GM18517 (cell line): Measurements from ENCODE around the gene PDZRN4.
"Not testable (repeated sequence)": the region's sequence is repeated elsewhere in the genome, so short reads cannot be mapped to it uniquely, and the experiment has no call there.

Source experiments
- ATAC-seq: cut with Tn5 transposase; IDR thresholded peaks from one replicate; pipeline ENCODE4 v1.9.1; 2021; ENCODE audit warnings: mild to moderate bottlenecking, moderate library complexity; ENCODE audit not compliant: unreplicated experiment

The PDZRN4 gene

GRCh38 chr12:41188058-41188840, at the start of gene PDZRN4:
PDZRN4 (plus strand) TSS chr12:41188320.
- no peak for ATAC-seq

GRCh38 chr12:41140117-41140516, 48.0 kb upstream of the PDZRN4 start:
- no peak for ATAC-seq

GRCh38 chr12:41141104-41141503, 47.0 kb upstream of the PDZRN4 start:
- no peak for ATAC-seq

- ATAC-seq = no peak
These were observed 45.7 kb upstream of the PDZRN4 start for GRCh38 chr12:41142376-41142775.

- no peak for ATAC-seq
These were observed 36.3 kb upstream of the PDZRN4 start for GRCh38 chr12:41151793-41152192.

- no peak for ATAC-seq
These were observed 25.7 kb upstream of the PDZRN4 start for GRCh38 chr12:41162461-41162860.

GRCh38 chr12:41167701-41168100, 20.4 kb upstream of the PDZRN4 start:
- no peak for ATAC-seq

GRCh38 chr12:41174602-41175001, 13.5 kb upstream of the PDZRN4 start:
- ATAC-seq = no peak

- ATAC-seq = not testable (repeated sequence)
These were observed 8.6 kb upstream of the PDZRN4 start for GRCh38 chr12:41179507-41179906.

- no peak for ATAC-seq
These were observed 3.3 kb upstream of the PDZRN4 start for GRCh38 chr12:41184864-41185263.

- ATAC-seq = no peak
These were observed 2.1 kb upstream of the PDZRN4 start for GRCh38 chr12:41186026-41186425.

- ATAC-seq = no peak
These were observed 798 bp downstream of the PDZRN4 start for GRCh38 chr12:41188841-41189394.

- no peak for ATAC-seq
These were observed 1.5 kb downstream of the PDZRN4 start for GRCh38 chr12:41189395-41190251.

- ATAC-seq = no peak
These were observed 2.2 kb downstream of the PDZRN4 start for GRCh38 chr12:41190338-41190737.

GRCh38 chr12:41191549-41191948, 3.4 kb downstream of the PDZRN4 start:
- ATAC-seq = not testable (repeated sequence)

- no peak for ATAC-seq
These were observed 5.2 kb downstream of the PDZRN4 start for GRCh38 chr12:41193311-41193710.

GRCh38 chr12:41202051-41202450, 13.9 kb downstream of the PDZRN4 start:
- ATAC-seq = no peak

- no peak for ATAC-seq
These were observed 17.1 kb downstream of the PDZRN4 start for GRCh38 chr12:41205070-41205709.

- no peak for ATAC-seq
These were observed 18.2 kb downstream of the PDZRN4 start for GRCh38 chr12:41206298-41206697.

GRCh38 chr12:41211448-41211847, 23.3 kb downstream of the PDZRN4 start:
- no peak for ATAC-seq

GRCh38 chr12:41212625-41213024, 24.5 kb downstream of the PDZRN4 start:
- no peak for ATAC-seq
